K562 (cell line): ENCODE measurements around the gene ID2. TPM values are rescaled to one million over a fixed set of nuclear protein-coding genes. Genes with fewer than 3 reads are reported as not detected.

Source experiments
- ATAC-seq: fragments of 200-7000 bp; cut with Tn5 transposase; 3 replicates; pipeline ENCODE4 v1.9.1; 2020; ENCODE audit warnings: moderate library complexity
- BruUV-seq: library from RNA; stranded (reverse); fragments of 400-500 nt; replicated peaks from 2 replicates; lab custom pipeline; 2021; lab: Mats Ljungman, UMichigan
- CTCF ChIA-PET: fragments of 300-600 bp; formaldehyde crosslinking; extraction: SDS; loops from one replicate; lab custom pipeline; 2021; ENCODE audit warnings: low intra/inter-chr PET ratio; lab: Yijun Ruan, JAX
- POLR2A ChIA-PET: fragments of 300-600, 350-650 bp; sonication (Branson Sonifier 250); formaldehyde crosslinking; extraction: SDS; loops from one replicate; lab custom pipeline; 2021; ENCODE audit warnings: antibody characterized with exemption, inconsistent platforms; lab: Yijun Ruan, JAX
- DNase-seq, 4 experiments: peaks; one replicate each; pipeline versions ENCODE4 v3.0.0 to v3.0.0-alpha.2; 2011 to 2018; ENCODE audit warnings: low spot score in 3 of 4, mixed read lengths in 3 of 4; ENCODE audit errors: extremely low read depth in 1 of 4
- FAIRE-seq: peaks from 2 replicates; lab custom pipeline; 2011; peaks lifted over from hg19 to GRCh38; lab: Jason Lieb, UNC
- H2AFZ ChIP-seq: 2 replicates; pipeline ENCODE4 v1.6.0; 2011; ENCODE audit warnings: low read depth, low read length, control low read depth, inconsistent platforms
- H3K27ac ChIP-seq: fragments of 200-600 bp; 3 replicates; pipeline ENCODE4 v1.8.0; 2011; ENCODE audit warnings: low read depth, mild to moderate bottlenecking, control low read depth, inconsistent platforms, low read length, moderate library complexity, mixed read lengths; ENCODE audit errors: extremely low read depth
- H3K27me3 ChIP-seq, 2 experiments: fragments of 300-600 bp in 1 of 2; 2 replicates in 1 of 2; 3 replicates in 1 of 2; pipeline versions ENCODE4 v1.6.0 to v1.8.0; 2011; ENCODE audit warnings: inconsistent platforms in 2 of 2, low read length in 2 of 2, mild to moderate bottlenecking in 1 of 2, mixed read lengths in 1 of 2, moderate library complexity in 1 of 2; ENCODE audit not compliant: control insufficient read depth in 2 of 2, insufficient read depth in 2 of 2
- H3K36me3 ChIP-seq: fragments of 300-600 bp; 3 replicates; pipeline ENCODE4 v1.8.0; 2011; ENCODE audit warnings: mild to moderate bottlenecking, low read length, inconsistent platforms; ENCODE audit not compliant: control insufficient read depth, insufficient read depth
- H3K4me1 ChIP-seq, 2 experiments: fragments of 200-600 bp in 1 of 2; replicated peaks in 1 of 2; 2 replicates in 1 of 2; 3 replicates in 1 of 2; pipeline versions ENCODE4 v1.5.1 to v1.8.0; 2011; ENCODE audit warnings: inconsistent platforms in 2 of 2, low read length in 2 of 2, mild to moderate bottlenecking in 1 of 2, mixed read lengths in 1 of 2, moderate library complexity in 1 of 2; ENCODE audit not compliant: control insufficient read depth in 2 of 2, insufficient read depth in 2 of 2
- H3K4me2 ChIP-seq: 2 replicates; pipeline ENCODE4 v1.6.1; 2011; ENCODE audit warnings: low read length, control low read depth, inconsistent platforms, mixed read lengths; ENCODE audit not compliant: insufficient read depth
- H3K4me3 ChIP-seq: fragments of 200-600 bp; sonication (generic), shearing (Covaris generic); 2 replicates; pipeline ENCODE4 v1.5.1; 2016; ENCODE audit warnings: control low read depth, inconsistent platforms
- H3K79me2 ChIP-seq: fragments of 200-600 bp; 3 replicates; pipeline ENCODE4 v1.8.0; 2011; ENCODE audit warnings: low read length, inconsistent platforms; ENCODE audit not compliant: control insufficient read depth, insufficient read depth
- H3K9ac ChIP-seq, 2 experiments: 2 replicates each; pipeline versions ENCODE4 v1.6.0 to v1.6.1; 2011; ENCODE audit warnings: low read depth in 2 of 2, low read length in 2 of 2, control low read depth in 1 of 2, inconsistent platforms in 1 of 2, mild to moderate bottlenecking in 1 of 2, mixed read lengths in 1 of 2; ENCODE audit not compliant: insufficient read depth in 1 of 2
- H3K9me1 ChIP-seq: one replicate; pipeline ENCODE4 v1.6.0; 2011; ENCODE audit warnings: inconsistent platforms, mild to moderate bottlenecking, low read length, moderate library complexity; ENCODE audit not compliant: control insufficient read depth, insufficient read depth
- H3K9me3 ChIP-seq: replicated peaks from 2 replicates; pipeline ENCODE4 v1.5.1; 2011; ENCODE audit warnings: low read depth, low read length, inconsistent platforms; ENCODE audit not compliant: control insufficient read depth, insufficient read depth
- H4K20me1 ChIP-seq: replicated peaks from 2 replicates; pipeline ENCODE4 v1.6.1; 2011; ENCODE audit warnings: low read length, inconsistent platforms, mixed read lengths; ENCODE audit not compliant: control insufficient read depth, insufficient read depth
- GTF2E2 ChIP-seq: fragments of 200-800 bp; sonication (Bioruptor generic); IDR thresholded peaks from 2 replicates; pipeline ENCODE4 v1.6.1; 2016; ENCODE audit warnings: missing genetic modification characterization, missing compliant biosample characterization
- LEF1 ChIP-seq: fragments of 450-650 bp; IDR thresholded peaks from 2 replicates; pipeline ENCODE4 v1.6.1; 2016; ENCODE audit warnings: mild to moderate bottlenecking
- MTF1 ChIP-seq: fragments of 250-450 bp; sonication (Bioruptor Pico); IDR thresholded peaks from 2 replicates; pipeline ENCODE4 v1.9.0; 2021; ENCODE audit warnings: moderate library complexity, mild to moderate bottlenecking, inconsistent platforms, borderline replicate concordance
- PTTG1 ChIP-seq: fragments of 450-650 bp; IDR thresholded peaks from 2 replicates; pipeline ENCODE4 v1.6.1; 2016; ENCODE audit warnings: low read depth, mild to moderate bottlenecking, missing genetic modification characterization, missing compliant biosample characterization
- SMAD2 ChIP-seq: fragments of 150-350 bp; IDR thresholded peaks from 2 replicates; pipeline ENCODE4 v1.6.1; 2014; ENCODE audit warnings: low read depth, mild to moderate bottlenecking, low read length
- TAF15 ChIP-seq: fragments of 200-400 bp; formaldehyde crosslinking; IDR thresholded peaks from 2 replicates; pipeline ENCODE4 v1.6.1; 2017; ENCODE audit warnings: mild to moderate bottlenecking, low read depth, low read length, moderate library complexity
- XRCC4 ChIP-seq: IDR thresholded peaks from one replicate; pipeline ENCODE4 v1.6.1; 2011; ENCODE audit not compliant: insufficient read depth, insufficient read length; ENCODE audit errors: extremely low read depth
- ZNF12 ChIP-seq: sonication (generic); formaldehyde crosslinking; IDR thresholded peaks from 2 replicates; pipeline ENCODE4 v1.4.0; 2020; ENCODE audit warnings: mild to moderate bottlenecking, missing genetic modification reagents
- ZNF175 ChIP-seq: fragments of 200-800 bp; sonication (Bioruptor generic); IDR thresholded peaks from 2 replicates; pipeline ENCODE4 v1.6.1; 2016; ENCODE audit warnings: low read depth, mild to moderate bottlenecking, missing genetic modification characterization, missing compliant biosample characterization
- WGBS: fragments of 100-300 bp; shearing (Covaris generic); methylation state at CpG from one replicate; pipeline ENCODE4 v1.1.6; 2016; ENCODE audit warnings: low coverage, mixed read lengths; ENCODE audit not compliant: insufficient coverage; ENCODE audit errors: missing lambda C conversion rate; 5-methylcytosine and 5-hydroxymethylcytosine counted together
- in situ Hi-C: fragments of 300-500 bp; cut with MboI; formaldehyde crosslinking; loops from 4 replicates; pipeline ENCODE4 v1.15.0; 2018; ENCODE audit warnings: inconsistent platforms, mixed read lengths
- intact Hi-C: fragments of 100-400 bp; cut with micrococcal nuclease; formaldehyde crosslinking; loops from 2 replicates; pipeline ENCODE4 v1.14.2; 2022
- polyA plus RNA-seq, 8 experiments: library from polyadenylated mRNA; depleted of rRNA in 4 of 8; stranded (reverse) in 5 of 8; unstranded in 3 of 8; fragments of >200 nt; fragmentation: Nextera tagmentation in 2 of 8; fragmentation: Illumina TruSeq in 1 of 8; extraction: Ambion mirVana in 2 of 8; extraction: Trizol in 1 of 8; gene quantifications; 2 replicates each; pipeline versions ENCODE4 v1.2.1 to v1.2.3, GENCODE V29; 2011 to 2014; ENCODE audit warnings: inconsistent platforms in 1 of 8, missing spikeins in 1 of 8
- total RNA-seq, 7 experiments: library from RNA; depleted of rRNA in 6 of 7; stranded (reverse); fragments of >200 nt in 6 of 7; fragmentation: Illumina TruSeq in 2 of 7; extraction: Trizol in 2 of 7; gene quantifications; 2 replicates each; pipeline versions ENCODE4 v1.2.1 to v1.2.3, GENCODE V29; 2011 to 2021; ENCODE audit warnings: low replicate concordance in 1 of 7
- TF ChIP-seq, protein P1 (sequence below): fragments of 450-650 bp; formaldehyde crosslinking; IDR thresholded peaks from 2 replicates; pipeline ENCODE4 v1.4.0; 2020; ENCODE audit warnings: mild to moderate bottlenecking, moderate library complexity
- TF ChIP-seq, protein P2 (sequence below), 2 experiments: fragments of 450-650 bp; conservative IDR thresholded peaks; 2 replicates each; pipeline ENCODE4 v1.6.1; 2017; ENCODE audit warnings: mild to moderate bottlenecking in 2 of 2, moderate library complexity in 2 of 2

The ID2 gene
- total and polyA plus RNA-seq, 9 of the 15 experiments (the other 6 are each of a cell fraction or from before 2014, with no cell fraction given), result 8.0 to 35.7 (median 16.6) TPM

- Histone ChIP-seq H3K4me3 (no peak overlapping the region), H3K9ac (no peak overlapping the region), H3K27ac (no peak overlapping the region), H3K4me2 (no peak overlapping the region), H3K9me1 (no peaks in the 10 kb centered on the region), H3K27me3 (peaks cover 0 to 9% of the 10 kb centered on the region in 2 experiments; a peak in 1 of 5 replicates), H4K20me1 (no peaks in the 10 kb centered on the region), H3K79me2 (no peaks in the 10 kb centered on the region), H3K4me1 (peaks cover 7 to 22% of the 10 kb centered on the region in 2 experiments; a peak in 4 of 5 replicates), H3K9me3 (no peaks in the 10 kb centered on the region), H2AFZ (peak overlapping the region; percentile 6; the same call in 1 of the 2 replicates), H3K36me3 (no peaks in the 10 kb centered on the region)
- ChIA-PET POLR2A (interaction anchor here (1.1 to 1.7 kb wide), 3 partner anchors 8 to 26 kb away, joined by 3 to 6 read pairs (median 6); partner anchors contain the start of gene ID2), CTCF (no interaction called here)
- intact Hi-C loops (no loop called here), in situ Hi-C loops (no loop called here)
- no peak for ATAC-seq
- DNase-seq, result no peak
- no peak for FAIRE-seq
- WGBS, result 27% methylated on average over 5 of the region's 5 CpGs
- BruUV-seq, result no TSS peak
- TF ChIP-seq SMAD2 (no peak), MTF1 (CRISPR knock-in tag) (no peak), TAF15 (no peak), PTTG1 (no peak), LEF1 (no peak), GTF2E2 (tag) (no peak), XRCC4 (no peak), ZNF175 (no peak), ZNF12 (no peak)
- TF ChIP-seq, protein P1, sequence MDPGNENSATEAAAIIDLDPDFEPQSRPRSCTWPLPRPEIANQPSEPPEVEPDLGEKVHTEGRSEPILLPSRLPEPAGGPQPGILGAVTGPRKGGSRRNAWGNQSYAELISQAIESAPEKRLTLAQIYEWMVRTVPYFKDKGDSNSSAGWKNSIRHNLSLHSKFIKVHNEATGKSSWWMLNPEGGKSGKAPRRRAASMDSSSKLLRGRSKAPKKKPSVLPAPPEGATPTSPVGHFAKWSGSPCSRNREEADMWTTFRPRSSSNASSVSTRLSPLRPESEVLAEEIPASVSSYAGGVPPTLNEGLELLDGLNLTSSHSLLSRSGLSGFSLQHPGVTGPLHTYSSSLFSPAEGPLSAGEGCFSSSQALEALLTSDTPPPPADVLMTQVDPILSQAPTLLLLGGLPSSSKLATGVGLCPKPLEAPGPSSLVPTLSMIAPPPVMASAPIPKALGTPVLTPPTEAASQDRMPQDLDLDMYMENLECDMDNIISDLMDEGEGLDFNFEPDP, result no peak
- TF ChIP-seq, protein P2, sequence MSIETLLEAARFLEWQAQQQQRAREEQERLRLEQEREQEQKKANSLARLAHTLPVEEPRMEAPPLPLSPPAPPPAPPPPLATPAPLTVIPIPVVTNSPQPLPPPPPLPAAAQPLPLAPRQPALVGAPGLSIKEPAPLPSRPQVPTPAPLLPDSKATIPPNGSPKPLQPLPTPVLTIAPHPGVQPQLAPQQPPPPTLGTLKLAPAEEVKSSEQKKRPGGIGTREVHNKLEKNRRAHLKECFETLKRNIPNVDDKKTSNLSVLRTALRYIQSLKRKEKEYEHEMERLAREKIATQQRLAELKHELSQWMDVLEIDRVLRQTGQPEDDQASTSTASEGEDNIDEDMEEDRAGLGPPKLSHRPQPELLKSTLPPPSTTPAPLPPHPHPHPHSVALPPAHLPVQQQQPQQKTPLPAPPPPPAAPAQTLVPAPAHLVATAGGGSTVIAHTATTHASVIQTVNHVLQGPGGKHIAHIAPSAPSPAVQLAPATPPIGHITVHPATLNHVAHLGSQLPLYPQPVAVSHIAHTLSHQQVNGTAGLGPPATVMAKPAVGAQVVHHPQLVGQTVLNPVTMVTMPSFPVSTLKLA (conservative IDR thresholded peaks at IDR 0.05), result no peak
Measured at GRCh38 chr2:8656160-8656641, 25.7 kb upstream of the ID2 start.
